ENCODE results near the gene SMPD4.
"Not testable (repeated sequence)": the region's sequence is repeated elsewhere in the genome, so short reads cannot be mapped to it uniquely, and the experiment has no call there.

DNA sequence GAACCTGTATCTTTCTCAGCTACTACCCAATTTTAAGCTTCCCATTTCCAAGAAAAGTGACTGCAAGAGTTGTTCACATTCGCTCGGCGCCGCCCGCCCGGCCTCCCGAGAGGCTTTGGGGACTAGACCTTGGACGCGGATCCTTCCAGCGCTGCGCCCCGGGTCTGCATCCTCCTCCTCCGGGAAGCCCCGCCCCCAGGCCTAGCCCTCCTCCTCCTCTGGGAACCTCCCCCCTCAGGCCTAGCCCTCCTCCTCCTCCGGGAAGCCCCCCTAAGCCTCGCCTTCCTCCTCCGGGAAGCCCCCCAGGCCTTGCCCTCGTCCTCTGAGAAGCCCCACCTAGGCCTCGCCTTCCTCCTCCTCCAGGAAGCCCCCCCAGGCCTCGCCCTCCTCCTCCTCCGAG, 46.6 kb upstream of the SMPD4 start:
- TF ChIP-seq EZH2 (IDR thresholded peaks at IDR 0.05; ENCODE audit: low read length, missing control alignments) = not testable (repeated sequence)
- TF ChIP-seq, protein P1, sequence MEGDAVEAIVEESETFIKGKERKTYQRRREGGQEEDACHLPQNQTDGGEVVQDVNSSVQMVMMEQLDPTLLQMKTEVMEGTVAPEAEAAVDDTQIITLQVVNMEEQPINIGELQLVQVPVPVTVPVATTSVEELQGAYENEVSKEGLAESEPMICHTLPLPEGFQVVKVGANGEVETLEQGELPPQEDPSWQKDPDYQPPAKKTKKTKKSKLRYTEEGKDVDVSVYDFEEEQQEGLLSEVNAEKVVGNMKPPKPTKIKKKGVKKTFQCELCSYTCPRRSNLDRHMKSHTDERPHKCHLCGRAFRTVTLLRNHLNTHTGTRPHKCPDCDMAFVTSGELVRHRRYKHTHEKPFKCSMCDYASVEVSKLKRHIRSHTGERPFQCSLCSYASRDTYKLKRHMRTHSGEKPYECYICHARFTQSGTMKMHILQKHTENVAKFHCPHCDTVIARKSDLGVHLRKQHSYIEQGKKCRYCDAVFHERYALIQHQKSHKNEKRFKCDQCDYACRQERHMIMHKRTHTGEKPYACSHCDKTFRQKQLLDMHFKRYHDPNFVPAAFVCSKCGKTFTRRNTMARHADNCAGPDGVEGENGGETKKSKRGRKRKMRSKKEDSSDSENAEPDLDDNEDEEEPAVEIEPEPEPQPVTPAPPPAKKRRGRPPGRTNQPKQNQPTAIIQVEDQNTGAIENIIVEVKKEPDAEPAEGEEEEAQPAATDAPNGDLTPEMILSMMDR (conservative IDR thresholded peaks at IDR 0.05 in 1 of 2, IDR thresholded peaks at IDR 0.05 in 1 of 2; ENCODE audit: low read depth in 1 of 2, low read length in 2 of 2) = not testable (repeated sequence)
